Fibroblast of pulmonary artery (primary cell): ENCODE data around the gene GRIK3.

ENCODE experiments used
- DNase-seq: peaks from one replicate; pipeline ENCODE4 v3.0.0-alpha.2; 2010; ENCODE audit warnings: low read depth
- H3K4me3 ChIP-seq: replicated peaks from 2 replicates; pipeline ENCODE4 v1.5.1; 2011; ENCODE audit warnings: low read depth, mild to moderate bottlenecking, control low read depth, low read length, moderate library complexity
- TF ChIP-seq, protein P1 (sequence below): IDR thresholded peaks from 2 replicates; pipeline ENCODE4 v1.5.1; 2011; ENCODE audit warnings: mild to moderate bottlenecking, control low read depth, low read length, inconsistent platforms; ENCODE audit errors: missing control alignments

Gene GRIK3

GRCh38 chr1:36765785-36766300, 268.5 kb downstream of the GRIK3 start:
- H3K4me3 ChIP-seq = no peak overlapping the region
- DNase-seq = no peak
- TF ChIP-seq, protein P1, sequence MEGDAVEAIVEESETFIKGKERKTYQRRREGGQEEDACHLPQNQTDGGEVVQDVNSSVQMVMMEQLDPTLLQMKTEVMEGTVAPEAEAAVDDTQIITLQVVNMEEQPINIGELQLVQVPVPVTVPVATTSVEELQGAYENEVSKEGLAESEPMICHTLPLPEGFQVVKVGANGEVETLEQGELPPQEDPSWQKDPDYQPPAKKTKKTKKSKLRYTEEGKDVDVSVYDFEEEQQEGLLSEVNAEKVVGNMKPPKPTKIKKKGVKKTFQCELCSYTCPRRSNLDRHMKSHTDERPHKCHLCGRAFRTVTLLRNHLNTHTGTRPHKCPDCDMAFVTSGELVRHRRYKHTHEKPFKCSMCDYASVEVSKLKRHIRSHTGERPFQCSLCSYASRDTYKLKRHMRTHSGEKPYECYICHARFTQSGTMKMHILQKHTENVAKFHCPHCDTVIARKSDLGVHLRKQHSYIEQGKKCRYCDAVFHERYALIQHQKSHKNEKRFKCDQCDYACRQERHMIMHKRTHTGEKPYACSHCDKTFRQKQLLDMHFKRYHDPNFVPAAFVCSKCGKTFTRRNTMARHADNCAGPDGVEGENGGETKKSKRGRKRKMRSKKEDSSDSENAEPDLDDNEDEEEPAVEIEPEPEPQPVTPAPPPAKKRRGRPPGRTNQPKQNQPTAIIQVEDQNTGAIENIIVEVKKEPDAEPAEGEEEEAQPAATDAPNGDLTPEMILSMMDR = no peak

DNA sequence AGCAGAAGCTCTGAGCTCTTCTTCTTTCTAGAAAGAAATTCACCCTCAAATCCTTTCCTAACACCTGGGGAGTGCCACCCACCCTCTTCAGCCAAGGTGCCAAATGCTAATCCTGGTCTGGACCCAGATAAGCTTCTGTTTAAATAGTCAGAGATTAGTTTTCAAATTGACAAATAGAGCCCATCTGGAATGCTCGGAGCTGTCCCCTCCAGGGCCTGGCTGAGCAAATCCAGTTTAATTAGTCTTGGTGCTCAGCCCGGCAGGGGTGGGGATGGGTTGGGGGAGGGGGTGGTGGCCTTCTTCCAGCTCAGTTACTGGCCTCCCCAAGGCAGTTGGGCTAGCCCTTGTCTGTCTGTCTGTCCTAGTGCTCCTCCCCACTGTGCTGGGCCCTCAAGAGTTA, 269.5 kb downstream of the GRIK3 start:
- TF ChIP-seq, protein P1 = no peak
- no peak for DNase-seq
- H3K4me3 ChIP-seq = no peak overlapping the region

DNA sequence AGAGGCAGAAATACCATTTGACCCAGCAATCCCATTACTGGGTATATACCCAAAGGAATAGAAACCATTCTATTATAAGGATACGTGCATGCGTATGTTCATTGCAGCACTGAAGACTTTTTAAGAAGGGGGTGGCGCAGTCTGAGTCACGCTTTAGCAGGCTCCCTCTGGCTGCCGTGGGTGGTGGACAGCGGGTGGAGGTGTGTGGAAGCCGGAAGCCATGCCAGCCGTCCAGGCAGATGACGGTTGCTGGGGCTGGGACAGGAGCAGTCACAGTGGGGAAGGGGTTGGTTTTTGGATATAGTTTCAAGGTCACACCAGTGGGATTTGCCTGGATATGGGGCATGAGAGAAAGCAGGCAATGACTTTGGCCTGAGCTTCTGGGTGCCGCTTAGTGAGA, 270.5 kb downstream of the GRIK3 start:
- no peak for DNase-seq
- no peak overlapping the region for H3K4me3 ChIP-seq
- TF ChIP-seq, protein P1 = no peak

- no peak overlapping the region for H3K4me3 ChIP-seq
- TF ChIP-seq, protein P1 = no peak
- no peak for DNase-seq
Measured at GRCh38 chr1:36762174-36762573, 272.1 kb downstream of the GRIK3 start.

DNA sequence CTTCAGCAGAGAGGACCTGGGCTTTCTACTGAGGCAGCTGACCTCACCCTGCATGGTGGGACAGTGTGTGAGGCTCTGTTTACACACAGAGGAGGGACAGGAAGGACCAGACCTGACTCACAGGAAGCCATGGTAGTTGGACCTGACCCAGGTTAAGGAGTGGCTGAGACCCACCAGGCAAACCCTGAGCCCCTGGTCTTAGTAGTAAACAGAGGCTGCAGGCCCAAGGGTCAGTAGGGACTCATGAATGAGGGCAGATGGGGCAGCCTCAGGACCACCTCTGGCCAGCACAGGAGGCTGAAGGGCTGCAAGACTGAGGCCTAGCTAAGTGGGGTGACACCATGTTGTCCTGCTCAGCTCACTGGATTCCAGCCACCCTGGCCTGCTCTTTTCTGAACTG, 273.2 kb downstream of the GRIK3 start:
- H3K4me3 ChIP-seq = no peak overlapping the region
- TF ChIP-seq, protein P1 = no peak
- DNase-seq = no peak

- TF ChIP-seq, protein P1 = no peak
- no peak for DNase-seq
- no peak overlapping the region for H3K4me3 ChIP-seq
Measured at GRCh38 chr1:36760081-36760480, 274.2 kb downstream of the GRIK3 start.

DNA sequence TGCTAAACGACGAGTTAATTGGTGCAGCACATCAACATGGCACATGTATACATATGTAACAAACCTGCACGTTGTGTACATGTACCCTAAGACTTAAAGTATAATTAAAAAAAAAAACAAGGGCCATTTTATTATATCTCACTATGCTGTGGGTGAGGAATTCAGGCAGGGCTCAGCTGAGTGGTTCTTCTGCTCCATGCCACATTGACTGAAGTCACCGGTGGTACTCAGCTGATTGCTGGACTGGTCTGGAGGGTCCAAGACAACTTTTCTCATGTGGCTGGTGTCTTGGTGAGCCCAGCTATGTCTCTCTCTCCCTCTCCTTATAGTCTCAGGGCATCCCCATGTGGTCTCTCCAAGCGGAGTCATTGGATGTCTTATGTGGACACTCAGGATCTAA, 275.0 kb downstream of the GRIK3 start:
- no peak for DNase-seq
- TF ChIP-seq, protein P1 = no peak
- H3K4me3 ChIP-seq = no peak overlapping the region
